Right lobe of liver (tissue), 6 donors: Measurements from ENCODE around the gene ARGLU1. TPM values are rescaled to one million over a fixed set of nuclear protein-coding genes. Genes with fewer than 3 reads are reported as not detected.

ENCODE experiments used
- ATAC-seq, 4 donors: fragments of 200-7000 bp; cut with Tn5 transposase; one replicate each; pipeline ENCODE4 v1.9.1; 2020; ENCODE audit warnings: mild to moderate bottlenecking in 4 of 4, moderate library complexity in 4 of 4
- DNase-seq, 3 donors: peaks; one replicate each; pipeline ENCODE4 v3.0.0-alpha.2; 2020
- H3K27ac ChIP-seq, 3 donors: fragments of 200-600 bp; one replicate each; pipeline ENCODE4 v1.8.0; 2022
- H3K27me3 ChIP-seq, 2 donors: fragments of 200-600 bp; one replicate each; pipeline ENCODE4 v1.8.0; 2022
- H3K36me3 ChIP-seq, 4 donors: fragments of 200-600 bp; sonication (generic) in 1 of 4; one replicate each; pipeline versions ENCODE4 v1.5.1 to v1.8.0; 2017 to 2022; ENCODE audit warnings: control low read depth in 1 of 4
- H3K4me1 ChIP-seq, 4 donors: fragments of 200-600 bp; sonication (generic) in 1 of 4; one replicate each; pipeline versions ENCODE4 v1.5.1 to v1.8.0; 2017 to 2022; ENCODE audit warnings: control low read depth in 1 of 4
- H3K4me3 ChIP-seq, 3 donors: fragments of 200-600 bp; one replicate each; pipeline ENCODE4 v1.8.0; 2022
- H3K9me3 ChIP-seq, 4 donors: fragments of 200-600 bp; sonication (generic) in 1 of 4; one replicate each; pipeline versions ENCODE4 v1.5.1 to v1.8.0; 2017 to 2022; ENCODE audit warnings: control low read depth in 1 of 4
- POLR2A ChIP-seq: fragments of 450-650 bp; IDR thresholded peaks from one replicate; pipeline ENCODE4 v1.6.1; 2017; ENCODE audit warnings: antibody characterized with exemption, mild to moderate bottlenecking
- WGBS: methylation state at CpG from one replicate; pipeline ENCODE4 v1.1.6; 2018; ENCODE audit warnings: low coverage, low lambda C conversion rate; ENCODE audit not compliant: insufficient coverage; ENCODE audit errors: missing lambda C conversion rate; 5-methylcytosine and 5-hydroxymethylcytosine counted together
- intact Hi-C, 2 donors: fragments of 100-400 bp; cut with DNase I; formaldehyde crosslinking; loops; one replicate each; pipeline versions ENCODE4 v1.11.2 to v1.14.1; 2022
- total RNA-seq, 6 experiments: library from RNA; depleted of rRNA in 2 of 6; stranded (reverse); fragments of >200 nt in 2 of 6; fragmentation: NEBNext Ultra II Directional in 3 of 6; extraction: Animal tissue kit (Norgen Biotek cat#: 25700) in 3 of 6; gene quantifications; one replicate each; pipeline versions ENCODE4 v1.1.0 to v1.2.4, GENCODE V29; 2016 to 2023
- TF ChIP-seq, protein P1 (sequence below), 4 donors: fragments of 200-600 bp in 3 of 4; fragments of 450-650 bp in 1 of 4; IDR thresholded peaks; one replicate each; pipeline versions ENCODE4 v1.5.1 to v1.8.0; 2016 to 2022; ENCODE audit warnings: antibody characterized with exemption in 4 of 4, mild to moderate bottlenecking in 2 of 4
- donor health status: DM: no; HTN: yes; CAD: no.
- donor health status: DM: no; HTN: no; CAD: no.
- donor health status: DM: no; HTN: no; CAD: no.
- donor health status: DM: no; HTN: yes; CAD: no.
- donor health status: DM: no; HTN: yes; CAD: no.

The ARGLU1 gene
- total RNA-seq, 6 experiments from 2014 or later: 19.9 to 35.6 (median 32.0) TPM

- H3K27ac ChIP-seq: no peak overlapping the region
- no peaks in the 10 kb centered on the region for H3K36me3 ChIP-seq
- ATAC-seq: no peak
- intact Hi-C loops: no loop called here
- no peaks in the 10 kb centered on the region for H3K9me3 ChIP-seq
- DNase-seq: no peak
- no peaks in the 10 kb centered on the region for H3K4me1 ChIP-seq
- H3K27me3 ChIP-seq: no peaks in the 10 kb centered on the region
- 89% methylated on average over 6 of the region's 10 CpGs for WGBS
- no peak overlapping the region for H3K4me3 ChIP-seq
- TF ChIP-seq POLR2A: no peak
- TF ChIP-seq, protein P1, sequence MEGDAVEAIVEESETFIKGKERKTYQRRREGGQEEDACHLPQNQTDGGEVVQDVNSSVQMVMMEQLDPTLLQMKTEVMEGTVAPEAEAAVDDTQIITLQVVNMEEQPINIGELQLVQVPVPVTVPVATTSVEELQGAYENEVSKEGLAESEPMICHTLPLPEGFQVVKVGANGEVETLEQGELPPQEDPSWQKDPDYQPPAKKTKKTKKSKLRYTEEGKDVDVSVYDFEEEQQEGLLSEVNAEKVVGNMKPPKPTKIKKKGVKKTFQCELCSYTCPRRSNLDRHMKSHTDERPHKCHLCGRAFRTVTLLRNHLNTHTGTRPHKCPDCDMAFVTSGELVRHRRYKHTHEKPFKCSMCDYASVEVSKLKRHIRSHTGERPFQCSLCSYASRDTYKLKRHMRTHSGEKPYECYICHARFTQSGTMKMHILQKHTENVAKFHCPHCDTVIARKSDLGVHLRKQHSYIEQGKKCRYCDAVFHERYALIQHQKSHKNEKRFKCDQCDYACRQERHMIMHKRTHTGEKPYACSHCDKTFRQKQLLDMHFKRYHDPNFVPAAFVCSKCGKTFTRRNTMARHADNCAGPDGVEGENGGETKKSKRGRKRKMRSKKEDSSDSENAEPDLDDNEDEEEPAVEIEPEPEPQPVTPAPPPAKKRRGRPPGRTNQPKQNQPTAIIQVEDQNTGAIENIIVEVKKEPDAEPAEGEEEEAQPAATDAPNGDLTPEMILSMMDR (IDR thresholded peaks at IDR 0.05): no peak
These were observed 28.5 kb upstream of the ARGLU1 start for GRCh38 chr13:106596275-106596937.

DNA sequence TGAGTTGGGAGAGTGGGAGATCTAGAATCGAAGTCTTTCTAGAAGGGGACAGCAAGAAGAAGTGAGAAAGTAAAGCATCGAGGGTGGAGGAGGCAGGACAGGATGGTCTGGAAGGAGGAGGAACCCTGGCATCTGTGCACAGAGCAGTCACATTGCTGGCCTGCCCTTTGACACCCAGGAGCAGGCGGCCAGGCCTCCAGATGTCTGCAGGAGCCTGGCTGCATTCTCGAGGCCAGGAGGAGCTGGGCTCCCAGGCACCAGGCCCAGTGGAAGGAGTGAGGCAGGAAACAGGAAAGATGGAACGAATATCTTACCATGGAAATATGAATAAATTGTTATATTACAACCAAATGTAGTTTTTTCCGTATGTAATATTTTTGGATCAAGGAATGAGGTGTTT lies 27.7 kb upstream of the ARGLU1 start:
- WGBS: 51% methylated on average over 6 of the region's 6 CpGs
- TF ChIP-seq POLR2A: no peak

GRCh38 chr13:106594980-106595379 lies 27.0 kb upstream of the ARGLU1 start:
- Histone ChIP-seq H3K4me1 (no peaks in the 10 kb centered on the region), H3K4me3 (no peak overlapping the region), H3K36me3 (no peaks in the 10 kb centered on the region), H3K27ac (no peak overlapping the region), H3K27me3 (no peaks in the 10 kb centered on the region), H3K9me3 (no peaks in the 10 kb centered on the region)
- DNase-seq (no peak), ATAC-seq (no peak)
- TF ChIP-seq, protein P1 (IDR thresholded peaks at IDR 0.05): no peak
- TF ChIP-seq POLR2A: no peak
- WGBS: 59% methylated on average over 4 of the region's 4 CpGs
- intact Hi-C loops: no loop called here

More for the DNA sequence above, 27.7 kb upstream of the ARGLU1 start:
- DNase-seq (no peak), ATAC-seq (no peak)
- no peak overlapping the region for H3K27ac ChIP-seq
- intact Hi-C loops: no loop called here
- H3K4me3 ChIP-seq: no peak overlapping the region
- no peaks in the 10 kb centered on the region for H3K36me3 ChIP-seq
- no peaks in the 10 kb centered on the region for H3K4me1 ChIP-seq
- H3K27me3 ChIP-seq: no peaks in the 10 kb centered on the region
- no peaks in the 10 kb centered on the region for H3K9me3 ChIP-seq

DNA sequence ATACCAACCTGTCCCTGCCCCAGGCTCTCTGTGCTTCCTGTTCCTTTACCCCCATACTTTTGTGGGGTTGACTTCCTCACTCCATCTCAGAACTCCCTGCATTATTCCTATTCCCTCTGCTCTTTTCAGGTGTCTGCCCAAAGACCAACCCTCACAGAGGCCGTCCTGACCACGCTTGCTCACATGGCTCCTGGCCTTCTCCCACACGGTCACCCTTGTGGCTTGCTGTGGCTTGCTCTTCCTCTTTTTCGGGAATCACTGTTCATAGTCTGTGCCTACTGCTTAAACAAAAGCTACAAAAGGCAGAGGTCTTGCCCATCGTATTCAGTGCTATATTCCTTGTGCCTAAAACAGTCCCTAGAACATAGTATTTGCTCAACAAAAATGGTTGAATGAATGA lies 25.2 kb upstream of the ARGLU1 start:
- no peak for ATAC-seq
- Histone ChIP-seq H3K4me1 (no peaks in the 10 kb centered on the region), H3K27me3 (no peaks in the 10 kb centered on the region), H3K4me3 (no peak overlapping the region), H3K9me3 (no peaks in the 10 kb centered on the region), H3K36me3 (no peaks in the 10 kb centered on the region), H3K27ac (no peak overlapping the region)
- 44% methylated on average over 5 of the region's 5 CpGs for WGBS
- no peak for DNase-seq
- intact Hi-C loops: no loop called here
- no peak for TF ChIP-seq POLR2A
- TF ChIP-seq, protein P1 (IDR thresholded peaks at IDR 0.05): no peak

GRCh38 chr13:106591299-106591698 lies 23.4 kb upstream of the ARGLU1 start:
- WGBS: 27% methylated on average over 2 of the region's 2 CpGs
- ATAC-seq: no peak
- Histone ChIP-seq H3K27ac (no peak overlapping the region), H3K27me3 (no peaks in the 10 kb centered on the region), H3K36me3 (no peaks in the 10 kb centered on the region), H3K4me3 (no peak overlapping the region), H3K9me3 (no peaks in the 10 kb centered on the region), H3K4me1 (no peaks in the 10 kb centered on the region)
- TF ChIP-seq POLR2A: no peak
- TF ChIP-seq, protein P1 (IDR thresholded peaks at IDR 0.05): no peak
- intact Hi-C loops: no loop called here
- no peak for DNase-seq
